HepG2 (cell line): ENCODE measurements around the gene PRDX3. TPM values are rescaled to one million over a fixed set of nuclear protein-coding genes. Genes with fewer than 3 reads are reported as not detected.
"Not testable (repeated sequence)": the region's sequence is repeated elsewhere in the genome, so short reads cannot be mapped to it uniquely, and the experiment has no call there.

Source experiments
- ATAC-seq: fragments of 200-7000 bp; cut with Tn5 transposase; 3 replicates; pipeline ENCODE4 v1.9.1; 2020; ENCODE audit warnings: mild to moderate bottlenecking, moderate library complexity
- BruUV-seq: library from RNA; stranded (reverse); fragments of 400-500 nt; replicated peaks from 2 replicates; lab custom pipeline; 2021; lab: Mats Ljungman, UMichigan
- CTCF ChIA-PET: fragments of 300-600 bp; formaldehyde crosslinking; extraction: SDS; loops from one replicate; lab custom pipeline; 2021; ENCODE audit warnings: low total read pairs, inconsistent platforms, low intra/inter-chr PET ratio; lab: Yijun Ruan, JAX
- POLR2A ChIA-PET: fragments of 350-600 bp; sonication (Branson Sonifier 250); formaldehyde crosslinking; loops from one replicate; lab custom pipeline; 2020; ENCODE audit warnings: antibody characterized with exemption, inconsistent platforms; lab: Yijun Ruan, JAX
- DNase-seq: peaks from one replicate; pipeline ENCODE4 v3.0.0-alpha.2; 2015; ENCODE audit warnings: low spot score
- FAIRE-seq: peaks from 3 replicates; lab custom pipeline; 2011; peaks lifted over from hg19 to GRCh38; lab: Jason Lieb, UNC
- H2AFZ ChIP-seq: one replicate; pipeline ENCODE4 v1.6.1; 2011; ENCODE audit warnings: low read length, inconsistent platforms
- H3K27ac ChIP-seq: fragments of 300-600 bp; 3 replicates; pipeline ENCODE4 v1.8.0; 2011; ENCODE audit warnings: mixed run types, mild to moderate bottlenecking, mixed read lengths, low read length, inconsistent platforms; ENCODE audit not compliant: insufficient read depth; ENCODE audit errors: extremely low read length
- H3K27me3 ChIP-seq, 2 experiments: fragments of 200-600 bp in 1 of 2; 2 replicates in 1 of 2; 3 replicates in 1 of 2; pipeline versions ENCODE4 v1.6.0 to v1.8.0; 2011; ENCODE audit warnings: low read length in 2 of 2, mild to moderate bottlenecking in 2 of 2, moderate library complexity in 2 of 2, inconsistent platforms in 1 of 2; ENCODE audit not compliant: insufficient read depth in 2 of 2, control insufficient read depth in 1 of 2
- H3K36me3 ChIP-seq, 2 experiments: fragments of 200-600 bp in 1 of 2; replicated peaks in 1 of 2; 2 replicates in 1 of 2; 3 replicates in 1 of 2; pipeline versions ENCODE4 v1.5.1 to v1.8.0; 2011; ENCODE audit warnings: low read length in 2 of 2, inconsistent platforms in 1 of 2; ENCODE audit not compliant: insufficient read depth in 2 of 2, control insufficient read depth in 1 of 2
- H3K4me1 ChIP-seq: 2 replicates; pipeline ENCODE4 v1.5.1; 2012; ENCODE audit warnings: low read length, inconsistent platforms; ENCODE audit not compliant: insufficient read depth
- H3K4me2 ChIP-seq: 2 replicates; pipeline ENCODE4 v1.6.0; 2011; ENCODE audit warnings: low read depth, low read length, inconsistent platforms
- H3K4me3 ChIP-seq, 3 experiments: fragments of 200-600 bp in 1 of 3; sonication (generic), shearing (Covaris generic) in 1 of 3; replicated peaks in 1 of 3; 2 replicates each; pipeline ENCODE4 v1.5.1; 2011 to 2016; ENCODE audit warnings: low read length in 3 of 3, inconsistent platforms in 2 of 3, low read depth in 2 of 3, mild to moderate bottlenecking in 2 of 3, control low read depth in 1 of 3, mixed read lengths in 1 of 3; ENCODE audit not compliant: insufficient read depth in 1 of 3
- H3K79me2 ChIP-seq: one replicate; pipeline ENCODE4 v1.6.1; 2011; ENCODE audit warnings: low read length, inconsistent platforms; ENCODE audit not compliant: insufficient read depth
- H3K9ac ChIP-seq: 2 replicates; pipeline ENCODE4 v1.6.0; 2011; ENCODE audit warnings: mild to moderate bottlenecking, low read depth, low read length, inconsistent platforms; ENCODE audit not compliant: insufficient read depth
- H3K9me3 ChIP-seq: 2 replicates; pipeline ENCODE4 v1.5.1; 2012; ENCODE audit warnings: mild to moderate bottlenecking, low read length
- H4K20me1 ChIP-seq: 2 replicates; pipeline ENCODE4 v1.6.0; 2011; ENCODE audit warnings: inconsistent platforms, mild to moderate bottlenecking, low read length, moderate library complexity; ENCODE audit not compliant: insufficient read depth
- EP300 ChIP-seq, 3 experiments: sonication (generic) in 1 of 3; formaldehyde crosslinking in 1 of 3; IDR thresholded peaks; 2 replicates each; pipeline versions ENCODE4 v1.5.1 to v1.6.1; 2011 to 2020; ENCODE audit warnings: low read depth in 2 of 3, low read length in 2 of 3, borderline replicate concordance in 1 of 3, improper control_type of control experiment in 1 of 3, mild to moderate bottlenecking in 1 of 3, missing genetic modification reagents in 1 of 3, moderate library complexity in 1 of 3
- JUN ChIP-seq: sonication (generic); formaldehyde crosslinking; IDR thresholded peaks from 2 replicates; pipeline ENCODE4 v1.4.0; 2020; ENCODE audit warnings: mild to moderate bottlenecking, missing genetic modification reagents
- KLF15 ChIP-seq: sonication (generic); formaldehyde crosslinking; IDR thresholded peaks from 2 replicates; pipeline ENCODE4 v1.8.1; 2023; ENCODE audit warnings: borderline replicate concordance, mild to moderate bottlenecking, inconsistent platforms, missing genetic modification reagents, mixed read lengths
- STAT5B ChIP-seq: sonication (generic); formaldehyde crosslinking; IDR thresholded peaks from 2 replicates; pipeline ENCODE4 v1.4.0; 2020; ENCODE audit warnings: missing genetic modification reagents
- ZNF558 ChIP-seq: sonication (generic); formaldehyde crosslinking; IDR thresholded peaks from 2 replicates; pipeline ENCODE4 v1.9.0; 2022; ENCODE audit warnings: mild to moderate bottlenecking, missing genetic modification reagents, borderline replicate concordance
- ZNF7 ChIP-seq: IDR thresholded peaks from 2 replicates; pipeline ENCODE4 v1.6.1; 2016; ENCODE audit warnings: missing biosample characterization, missing genetic modification reagents
- WGBS: methylation state at CpG from one replicate; pipeline ENCODE4 v1.1.6; 2017; ENCODE audit warnings: low lambda C conversion rate; 5-methylcytosine and 5-hydroxymethylcytosine counted together
- in situ Hi-C: cut with HindIII; loops from 2 replicates; pipeline ENCODE4 v1.10.0; 2017; ENCODE audit warnings: low pct_unique_long_range_greater_than_20kb; ENCODE audit not compliant: extremely low pct_ligation_motif_present
- intact Hi-C: fragments of 100-400 bp; cut with micrococcal nuclease; formaldehyde crosslinking; loops from one replicate; pipeline ENCODE4 v1.10.0; 2022; ENCODE audit not compliant: unreplicated experiment
- polyA plus RNA-seq, 8 experiments: library from polyadenylated mRNA; depleted of rRNA in 3 of 8; stranded (reverse) in 7 of 8; unstranded in 1 of 8; fragments of >200 nt; fragmentation: Illumina TruSeq in 4 of 8; extraction: Trizol in 4 of 8; gene quantifications; 2 replicates each; pipeline versions ENCODE4 v1.2.1 to v1.2.3, GENCODE V29; 2011 to 2016; ENCODE audit warnings: low read depth in 4 of 8, missing spikeins in 1 of 8, mixed read lengths in 1 of 8; ENCODE audit not compliant: insufficient read depth in 1 of 8
- total RNA-seq, 5 experiments: library from RNA; depleted of rRNA; stranded (reverse); fragments of >200 nt; fragmentation: Illumina TruSeq; extraction: Trizol; gene quantifications; 2 replicates each; pipeline ENCODE4 v1.2.3, GENCODE V29; 2016; ENCODE audit warnings: low read depth in 1 of 5
- TF ChIP-seq, protein P1 (sequence below): sonication (generic); formaldehyde crosslinking; IDR thresholded peaks from 2 replicates; pipeline ENCODE4 v1.4.0; 2020; ENCODE audit warnings: missing genetic modification reagents; ENCODE audit errors: not compliant biosample characterization
- TF ChIP-seq, protein P2 (sequence below): sonication (generic); formaldehyde crosslinking; IDR thresholded peaks from 2 replicates; pipeline ENCODE4 v1.5.1; 2020; ENCODE audit warnings: mild to moderate bottlenecking, missing genetic modification reagents, borderline replicate concordance

PRDX3 gene
- total and polyA plus RNA-seq, 2 of the 13 experiments (the other 11 are each of a cell fraction or from before 2014, with no cell fraction given), result 407 to 565 TPM

DNA sequence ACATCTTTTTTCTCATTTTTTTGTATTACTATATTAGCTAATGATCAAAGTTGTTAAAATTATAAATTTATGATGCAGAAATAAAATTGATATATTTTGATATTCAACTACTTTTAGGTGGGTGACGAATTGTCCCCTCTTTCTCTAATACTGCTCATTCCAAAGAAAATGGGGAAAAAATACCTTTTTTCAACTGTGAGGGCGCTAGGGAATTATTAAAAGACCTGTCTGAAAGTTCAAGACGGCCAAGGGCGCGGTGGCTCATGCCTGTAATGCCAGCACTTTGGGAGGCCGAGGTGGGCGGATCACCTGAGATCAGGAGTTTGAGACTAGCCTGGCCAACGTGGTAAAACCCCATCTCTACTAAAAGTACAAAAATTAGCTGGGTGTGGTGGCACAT, 40.7 kb downstream of the PRDX3 start:
- H4K20me1 ChIP-seq, H3K4me3 ChIP-seq, H3K9ac ChIP-seq, CTCF ChIA-PET, H3K79me2 ChIP-seq, H3K27ac ChIP-seq, FAIRE-seq, H3K4me2 ChIP-seq, DNase-seq, H3K9me3 ChIP-seq, intact Hi-C loops, in situ Hi-C loops, BruUV-seq, H2AFZ ChIP-seq, ATAC-seq, H3K27me3 ChIP-seq: not testable (repeated sequence)
- H3K36me3 ChIP-seq, result peaks cover 8 to 29% of the 10 kb centered on the region in 2 experiments; a peak in 4 of 5 replicates
- 83% methylated on average over 8 of the region's 8 CpGs for WGBS
- POLR2A ChIA-PET, result interaction anchor here (0.7 to 1.1 kb wide), 2 partner anchors 17 to 469 kb away, joined by 3 read pairs; no protein-coding TSS in a partner anchor
- H3K4me1 ChIP-seq, result peaks cover 13% of the 10 kb centered on the region

DNA sequence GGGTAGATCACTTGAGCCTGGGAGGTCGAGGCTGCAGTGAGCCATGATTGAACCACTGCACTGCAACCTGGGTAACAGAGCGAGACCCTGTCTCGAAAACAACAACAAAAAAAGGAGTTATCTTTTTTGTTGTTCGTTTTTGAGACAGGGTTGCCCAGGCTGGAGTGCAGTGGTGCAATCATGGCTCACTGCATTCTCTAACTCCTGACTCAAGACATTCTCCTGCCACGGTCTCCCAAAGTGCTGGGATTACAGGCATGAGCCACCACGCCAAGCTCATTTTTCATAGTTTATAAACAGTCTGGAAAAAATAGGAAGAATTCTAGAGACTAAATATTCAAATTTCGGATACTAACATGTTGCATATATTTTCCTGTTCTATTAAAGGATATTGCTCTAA, 42.5 kb downstream of the PRDX3 start:
- in situ Hi-C loops, result no loop called here
- BruUV-seq, result no TSS peak
- POLR2A ChIA-PET, result interaction anchor here (0.9 kb wide), 2 partner anchors 15 to 23 kb away, joined by 3 to 4 read pairs; no protein-coding TSS in a partner anchor
- TF ChIP-seq, protein P1, sequence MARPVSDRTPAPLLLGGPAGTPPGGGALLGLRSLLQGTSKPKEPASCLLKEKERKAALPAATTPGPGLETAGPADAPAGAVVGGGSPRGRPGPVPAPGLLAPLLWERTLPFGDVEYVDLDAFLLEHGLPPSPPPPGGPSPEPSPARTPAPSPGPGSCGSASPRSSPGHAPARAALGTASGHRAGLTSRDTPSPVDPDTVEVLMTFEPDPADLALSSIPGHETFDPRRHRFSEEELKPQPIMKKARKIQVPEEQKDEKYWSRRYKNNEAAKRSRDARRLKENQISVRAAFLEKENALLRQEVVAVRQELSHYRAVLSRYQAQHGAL (CRISPR knock-in tag), result no peak
- TF ChIP-seq ZNF7 (CRISPR knock-in tag), result no peak
- TF ChIP-seq JUN (CRISPR knock-in tag), result no peak
- TF ChIP-seq EP300 (IDR thresholded peaks at IDR 0.05; ENCODE audit: low read depth in 2 of 2, low read length in 2 of 2), result no peak
- no peak for TF ChIP-seq EP300 (CRISPR knock-in tag; IDR thresholded peaks at IDR 0.05; ENCODE audit: borderline replicate concordance)
- TF ChIP-seq KLF15, result no peak
- TF ChIP-seq ZNF558 (CRISPR knock-in tag), result no peak
- no peak for TF ChIP-seq STAT5B (CRISPR knock-in tag)
- TF ChIP-seq, protein P2, sequence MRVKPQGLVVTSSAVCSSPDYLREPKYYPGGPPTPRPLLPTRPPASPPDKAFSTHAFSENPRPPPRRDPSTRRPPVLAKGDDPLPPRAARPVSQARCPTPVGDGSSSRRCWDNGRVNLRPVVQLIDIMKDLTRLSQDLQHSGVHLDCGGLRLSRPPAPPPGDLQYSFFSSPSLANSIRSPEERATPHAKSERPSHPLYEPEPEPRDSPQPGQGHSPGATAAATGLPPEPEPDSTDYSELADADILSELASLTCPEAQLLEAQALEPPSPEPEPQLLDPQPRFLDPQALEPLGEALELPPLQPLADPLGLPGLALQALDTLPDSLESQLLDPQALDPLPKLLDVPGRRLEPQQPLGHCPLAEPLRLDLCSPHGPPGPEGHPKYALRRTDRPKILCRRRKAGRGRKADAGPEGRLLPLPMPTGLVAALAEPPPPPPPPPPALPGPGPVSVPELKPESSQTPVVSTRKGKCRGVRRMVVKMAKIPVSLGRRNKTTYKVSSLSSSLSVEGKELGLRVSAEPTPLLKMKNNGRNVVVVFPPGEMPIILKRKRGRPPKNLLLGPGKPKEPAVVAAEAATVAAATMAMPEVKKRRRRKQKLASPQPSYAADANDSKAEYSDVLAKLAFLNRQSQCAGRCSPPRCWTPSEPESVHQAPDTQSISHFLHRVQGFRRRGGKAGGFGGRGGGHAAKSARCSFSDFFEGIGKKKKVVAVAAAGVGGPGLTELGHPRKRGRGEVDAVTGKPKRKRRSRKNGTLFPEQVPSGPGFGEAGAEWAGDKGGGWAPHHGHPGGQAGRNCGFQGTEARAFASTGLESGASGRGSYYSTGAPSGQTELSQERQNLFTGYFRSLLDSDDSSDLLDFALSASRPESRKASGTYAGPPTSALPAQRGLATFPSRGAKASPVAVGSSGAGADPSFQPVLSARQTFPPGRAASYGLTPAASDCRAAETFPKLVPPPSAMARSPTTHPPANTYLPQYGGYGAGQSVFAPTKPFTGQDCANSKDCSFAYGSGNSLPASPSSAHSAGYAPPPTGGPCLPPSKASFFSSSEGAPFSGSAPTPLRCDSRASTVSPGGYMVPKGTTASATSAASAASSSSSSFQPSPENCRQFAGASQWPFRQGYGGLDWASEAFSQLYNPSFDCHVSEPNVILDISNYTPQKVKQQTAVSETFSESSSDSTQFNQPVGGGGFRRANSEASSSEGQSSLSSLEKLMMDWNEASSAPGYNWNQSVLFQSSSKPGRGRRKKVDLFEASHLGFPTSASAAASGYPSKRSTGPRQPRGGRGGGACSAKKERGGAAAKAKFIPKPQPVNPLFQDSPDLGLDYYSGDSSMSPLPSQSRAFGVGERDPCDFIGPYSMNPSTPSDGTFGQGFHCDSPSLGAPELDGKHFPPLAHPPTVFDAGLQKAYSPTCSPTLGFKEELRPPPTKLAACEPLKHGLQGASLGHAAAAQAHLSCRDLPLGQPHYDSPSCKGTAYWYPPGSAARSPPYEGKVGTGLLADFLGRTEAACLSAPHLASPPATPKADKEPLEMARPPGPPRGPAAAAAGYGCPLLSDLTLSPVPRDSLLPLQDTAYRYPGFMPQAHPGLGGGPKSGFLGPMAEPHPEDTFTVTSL (CRISPR knock-in tag), result no peak

More for the DNA sequence above, 42.5 kb downstream of the PRDX3 start:
- Histone ChIP-seq H3K4me1 (peaks cover 23% of the 10 kb centered on the region), H3K27ac (no peak overlapping the region), H3K36me3 (peaks cover 11 to 42% of the 10 kb centered on the region in 2 experiments), H3K9me3 (no peaks in the 10 kb centered on the region), H4K20me1 (no peaks in the 10 kb centered on the region), H2AFZ (no peak overlapping the region), H3K9ac (no peak overlapping the region), H3K4me2 (no peak overlapping the region), H3K79me2 (no peaks in the 10 kb centered on the region), H3K4me3 (no peak overlapping the region), H3K27me3 (no peaks in the 10 kb centered on the region)
- WGBS, result 94% methylated on average over 7 of the region's 7 CpGs
- no peak for FAIRE-seq
- CTCF ChIA-PET, result no interaction called here
- ATAC-seq, result no peak
- DNase-seq, result no peak
- intact Hi-C loops, result no loop called here
